A549 treated with Hydrocortisone at 1 μM for 4 hours (cell line): ENCODE results near the gene ERBB3. TPM values are rescaled to one million over a fixed set of nuclear protein-coding genes. Genes with fewer than 3 reads are reported as not detected.

Experiments
- total RNA-seq: library from RNA; stranded (reverse); fragments of 200-300 nt; extraction: Qiagen RNA extraction; gene quantifications from 5 replicates; pipeline ENCODE4 v1.2.3, GENCODE V29; 2022

ERBB3 gene
- total RNA-seq, result 0.78 to 1.5 TPM (median 1.1 TPM) in 5 replicates

DNA sequence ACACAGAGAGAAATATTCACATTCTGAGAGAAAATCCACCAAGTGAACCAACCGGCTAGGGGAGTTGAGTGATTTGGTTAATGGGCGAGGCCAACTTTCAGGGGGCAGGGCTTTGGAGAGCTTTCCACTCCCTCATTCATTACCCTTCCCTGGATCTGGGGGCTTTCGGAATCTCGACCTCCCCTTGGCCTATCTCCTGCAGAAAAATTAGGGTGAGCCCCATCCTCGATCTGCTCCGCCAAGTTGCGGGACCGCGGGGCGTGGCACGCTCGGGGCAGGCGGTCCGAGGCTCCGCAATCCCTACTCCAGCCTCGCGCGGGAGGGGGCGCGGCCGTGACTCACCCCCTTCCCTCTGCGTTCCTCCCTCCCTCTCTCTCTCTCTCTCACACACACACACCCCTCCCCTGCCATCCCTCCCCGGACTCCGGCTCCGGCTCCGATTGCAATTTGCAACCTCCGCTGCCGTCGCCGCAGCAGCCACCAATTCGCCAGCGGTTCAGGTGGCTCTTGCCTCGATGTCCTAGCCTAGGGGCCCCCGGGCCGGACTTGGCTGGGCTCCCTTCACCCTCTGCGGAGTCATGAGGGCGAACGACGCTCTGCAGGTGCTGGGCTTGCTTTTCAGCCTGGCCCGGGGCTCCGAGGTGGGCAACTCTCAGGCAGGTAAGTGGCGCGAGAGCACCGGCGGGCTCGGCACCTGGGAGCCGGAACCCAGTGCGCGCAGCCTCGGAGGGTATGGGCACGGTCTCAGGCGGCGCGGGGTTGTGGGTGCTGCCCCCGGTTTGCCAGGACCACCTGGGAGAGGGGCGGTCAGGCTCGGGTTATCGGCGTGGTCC is at the start of gene ERBB3:
ERBB3 (plus strand) TSS at position 443 of the 833 bp plus-strand sequence; CDS start at position 579, 136 bp downstream.

GRCh38 chr12:56041552-56042429 is 38.2 kb upstream of the ERBB3 start, which contains the start of gene RPS26:
RPS26 (plus strand) TSS chr12:56041918; CDS start chr12:56042167, 249 bp downstream.

DNA sequence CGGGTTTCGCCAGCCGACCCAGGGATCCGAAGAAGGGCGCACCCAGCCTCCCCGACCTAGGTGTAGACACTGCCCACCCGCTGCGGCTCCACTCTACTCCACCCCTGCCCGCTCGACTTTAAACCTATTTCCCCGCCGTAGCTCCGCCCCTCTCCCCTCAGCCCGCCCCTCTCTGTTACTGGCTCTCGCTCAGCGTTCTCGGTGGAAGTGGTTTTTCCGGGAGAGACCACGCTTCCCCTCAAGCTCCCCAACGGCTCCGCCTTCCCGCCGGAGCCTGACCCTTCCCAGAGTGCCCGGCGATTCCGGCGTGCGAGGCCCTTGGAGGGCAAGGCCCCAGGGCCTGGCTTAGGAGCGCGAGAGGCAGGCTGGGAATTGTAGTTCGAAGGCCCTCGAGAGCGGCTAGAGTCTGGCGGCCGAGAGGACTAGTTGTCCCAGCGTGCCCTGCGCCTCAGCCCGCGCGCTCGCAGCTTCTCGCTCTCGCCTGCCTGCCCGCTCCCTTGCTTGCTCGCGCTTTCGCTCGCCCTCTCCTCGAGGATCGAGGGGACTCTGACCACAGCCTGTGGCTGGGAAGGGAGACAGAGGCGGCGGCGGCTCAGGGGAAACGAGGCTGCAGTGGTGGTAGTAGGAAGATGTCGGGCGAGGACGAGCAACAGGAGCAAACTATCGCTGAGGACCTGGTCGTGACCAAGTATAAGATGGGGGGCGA is 24.3 kb downstream of the ERBB3 start, which contains the start of gene PA2G4:
PA2G4 (plus strand) TSS at position 451 of the 706 bp plus-strand sequence; CDS start at position 630, 179 bp downstream.

DNA sequence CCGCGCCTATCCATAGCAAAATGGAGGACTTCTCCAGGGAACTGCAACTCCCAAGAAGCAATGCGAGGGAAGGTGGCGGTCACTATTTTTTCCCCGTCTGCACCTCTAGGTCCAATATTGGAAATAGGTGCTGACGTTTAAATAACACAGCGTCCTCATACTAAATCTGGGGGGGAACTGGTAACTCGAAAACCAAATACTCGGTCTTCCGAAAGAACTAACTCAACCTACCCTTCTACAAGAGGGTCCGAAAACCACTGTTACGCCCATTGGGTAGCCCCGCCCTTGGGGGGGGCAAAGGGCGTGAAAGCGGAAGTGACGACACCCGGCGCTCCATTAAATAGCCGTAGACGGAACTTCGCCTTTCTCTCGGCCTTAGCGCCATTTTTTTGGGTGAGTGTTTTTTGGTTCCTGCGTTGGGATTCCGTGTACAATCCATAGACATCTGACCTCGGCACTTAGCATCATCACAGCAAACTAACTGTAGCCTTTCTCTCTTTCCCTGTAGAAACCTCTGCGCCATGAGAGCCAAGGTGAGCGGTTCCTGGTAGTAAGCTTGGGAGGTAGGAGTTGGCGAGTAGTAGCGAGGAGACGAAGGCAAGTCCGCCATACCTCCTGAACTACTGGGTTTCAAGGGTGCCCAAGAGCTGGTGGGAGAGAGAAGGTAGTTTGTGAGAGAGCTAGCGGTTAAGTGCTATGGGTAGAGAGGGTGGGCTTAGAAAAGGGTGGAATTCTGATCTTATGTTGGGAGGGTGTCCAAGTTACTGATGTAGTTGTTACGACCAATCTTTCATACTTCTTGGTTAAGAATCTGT is 36.5 kb downstream of the ERBB3 start, which contains the start of gene RPL41:
RPL41 (plus strand) TSS at position 367 of the 815 bp plus-strand sequence.

DNA sequence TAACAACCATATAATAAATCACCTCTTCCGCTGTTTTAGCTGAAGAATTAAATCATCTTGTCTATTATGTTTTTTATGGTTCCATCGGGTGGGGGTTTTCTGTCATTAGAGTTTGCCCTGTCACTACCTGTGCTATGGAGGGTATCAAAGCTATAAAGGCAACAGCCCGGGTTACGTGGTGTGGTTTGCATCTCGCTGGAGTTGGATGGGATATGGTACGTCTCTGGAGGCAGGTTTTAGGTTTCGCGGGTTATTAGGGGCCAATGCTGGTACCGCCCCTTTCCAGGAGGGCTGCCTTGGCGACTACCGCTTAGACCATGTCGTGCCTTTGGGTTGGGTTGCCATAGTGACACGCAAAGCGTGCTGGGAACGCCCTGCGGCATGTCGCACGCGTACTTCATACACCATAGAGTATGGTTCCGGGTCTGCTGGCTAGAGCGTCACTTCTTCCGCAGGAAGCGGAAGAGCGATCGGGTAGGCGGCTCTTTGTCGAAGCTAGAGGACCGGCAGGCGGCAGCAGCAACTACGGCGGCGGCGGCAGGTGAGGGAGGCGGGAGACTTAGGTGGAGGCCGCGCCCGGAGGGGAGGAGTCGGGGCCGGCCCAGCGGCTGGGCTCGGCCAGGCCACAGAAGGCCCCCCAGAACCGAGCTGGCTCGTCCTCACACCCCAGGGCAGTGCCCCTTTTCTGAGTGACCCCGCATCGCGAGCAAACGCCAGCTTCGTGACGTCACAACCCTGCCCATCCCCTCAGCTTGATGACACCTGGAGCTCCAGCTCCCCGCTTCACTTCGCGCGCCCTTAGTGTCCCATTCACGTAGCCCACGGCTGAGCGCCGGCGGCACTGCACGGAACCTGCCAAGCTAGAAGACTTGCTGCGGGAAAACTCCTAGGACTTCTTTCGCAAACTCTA is 38.1 kb downstream of the ERBB3 start, which contains the start of gene ZC3H10:
ZC3H10 (plus strand) TSS at position 489 of the 910 bp plus-strand sequence. CDS start 2,297 bp downstream, outside the sequence.

GRCh38 chr12:56127888-56128669 is 48.1 kb downstream of the ERBB3 start, which contains the start of gene ESYT1:
ESYT1 (plus strand) TSS chr12:56128267; CDS start chr12:56128320, 53 bp downstream.

GRCh38 chr12:56152132-56152755 is 72.3 kb downstream of the ERBB3 start, which contains the start of gene MYL6B:
MYL6B (plus strand) TSS chr12:56152587; CDS start chr12:56153919, 1,332 bp downstream.

Other genes with a start within 250 kb of the ERBB3 start
- 0.35 to 0.68 TPM (median 0.60 TPM) in 5 replicates for gene MMP19, start 237.2 kb upstream of the ERBB3 start, total RNA-seq
- 39.8 to 42.5 TPM (median 41.0 TPM) in 5 replicates for gene PYM1, start 152.3 kb upstream of the ERBB3 start, total RNA-seq
- gene DGKA, start 149.0 kb upstream of the ERBB3 start, total RNA-seq, result 19.0 to 23.5 TPM (median 21.9 TPM) in 5 replicates
- 0.47 to 1.4 TPM (median 1.0 TPM) in 5 replicates for gene PMEL, start 114.1 kb upstream of the ERBB3 start, total RNA-seq
- 47.5 to 58.7 TPM (median 52.8 TPM) in 5 replicates for gene CDK2, start 113.3 kb upstream of the ERBB3 start, total RNA-seq
- gene RAB5B, start 106.1 kb upstream of the ERBB3 start, total RNA-seq, result 26.1 to 35.8 TPM (median 33.9 TPM) in 5 replicates
- gene SUOX, start 82.9 kb upstream of the ERBB3 start, total RNA-seq, result 7.2 to 10.2 TPM (median 9.5 TPM) in 5 replicates
- gene IKZF4, start 59.1 kb upstream of the ERBB3 start, total RNA-seq, result 2.2 to 2.8 TPM (median 2.6 TPM) in 5 replicates
- 493 to 887 TPM (median 760 TPM) in 5 replicates for gene RPS26, start 38.2 kb upstream of the ERBB3 start, total RNA-seq
- 268 to 375 TPM (median 283 TPM) in 5 replicates for gene PA2G4, start 24.4 kb downstream of the ERBB3 start, total RNA-seq
- 4,103 to 6,224 TPM (median 5,662 TPM) in 5 replicates for gene RPL41, start 36.5 kb downstream of the ERBB3 start, total RNA-seq
- 2.9 to 3.6 TPM (median 3.1 TPM) in 5 replicates for gene ZC3H10, start 38.1 kb downstream of the ERBB3 start, total RNA-seq
- gene ESYT1, start 48.1 kb downstream of the ERBB3 start, total RNA-seq, result 63.6 to 69.7 TPM (median 65.9 TPM) in 5 replicates
- 66.8 to 83.8 TPM (median 78.9 TPM) in 5 replicates for gene MYL6B, start 72.4 kb downstream of the ERBB3 start, total RNA-seq
- gene MYL6, start 78.2 kb downstream of the ERBB3 start, total RNA-seq, result 2,179 to 2,596 TPM (median 2,229 TPM) in 5 replicates
- 28.4 to 36.2 TPM (median 33.1 TPM) in 5 replicates for gene SMARCC2, start 109.3 kb downstream of the ERBB3 start, total RNA-seq
- gene RNF41, start 141.8 kb downstream of the ERBB3 start, total RNA-seq, result 22.2 to 30.8 TPM (median 25.8 TPM) in 5 replicates
- 55.6 to 63.2 TPM (median 62.6 TPM) in 5 replicates for gene NABP2, start 144.2 kb downstream of the ERBB3 start, total RNA-seq
- gene SLC39A5, start 149.9 kb downstream of the ERBB3 start, total RNA-seq, result not detected in 5 replicates
- 37.4 to 45.4 TPM (median 44.6 TPM) in 5 replicates for gene ANKRD52, start 178.2 kb downstream of the ERBB3 start, total RNA-seq
- 14.2 to 16.2 TPM (median 15.9 TPM) in 5 replicates for gene COQ10A, start 186.8 kb downstream of the ERBB3 start, total RNA-seq
- gene CS, start 220.2 kb downstream of the ERBB3 start, total RNA-seq, result 150 to 202 TPM (median 152 TPM) in 5 replicates
- gene CNPY2, start 235.8 kb downstream of the ERBB3 start, total RNA-seq, result 91.7 to 148 TPM (median 140 TPM) in 5 replicates